Activated gamma-delta T cell treated with anti-CD3 and anti-CD28 coated beads, Interleukin-2, amount 50 U/mL, for 16 hours (primary cell): Measurements from ENCODE around the gene JAZF1.

Experiments
- DNase-seq: peaks from one replicate; pipeline ENCODE4 v3.0.0-alpha.2; 2020; ENCODE audit warnings: low read depth

The JAZF1 gene

GRCh38 chr7:28180364-28181147 is at the start of gene JAZF1:
Gene JAZF1 (minus strand): TSS chr7:28180795.
- DNase-seq: peak; percentile 54

- no peak for DNase-seq
Measured at GRCh38 chr7:28230261-28230660, 49.7 kb upstream of the JAZF1 start.

GRCh38 chr7:28228396-28228795 is 47.8 kb upstream of the JAZF1 start:
- DNase-seq: no peak

- DNase-seq: no peak
Measured at GRCh38 chr7:28226003-28226402, 45.4 kb upstream of the JAZF1 start.

GRCh38 chr7:28225576-28225975 is 45.0 kb upstream of the JAZF1 start:
- no peak for DNase-seq

GRCh38 chr7:28224675-28225074 is 44.1 kb upstream of the JAZF1 start:
- no peak for DNase-seq

GRCh38 chr7:28224172-28224571 is 43.6 kb upstream of the JAZF1 start:
- DNase-seq: no peak

GRCh38 chr7:28222636-28223035 is 42.0 kb upstream of the JAZF1 start:
- DNase-seq: no peak

- no peak for DNase-seq
Measured at GRCh38 chr7:28219793-28220192, 39.2 kb upstream of the JAZF1 start.

- no peak for DNase-seq
Measured at GRCh38 chr7:28217143-28217542, 36.5 kb upstream of the JAZF1 start.

- no peak for DNase-seq
Measured at GRCh38 chr7:28211006-28211405, 30.4 kb upstream of the JAZF1 start.

- no peak for DNase-seq
Measured at GRCh38 chr7:28208506-28208905, 27.9 kb upstream of the JAZF1 start.

- no peak for DNase-seq
Measured at GRCh38 chr7:28207486-28208158, 27.0 kb upstream of the JAZF1 start.

GRCh38 chr7:28205506-28205905 is 24.9 kb upstream of the JAZF1 start:
- no peak for DNase-seq

GRCh38 chr7:28203508-28204240 is 23.1 kb upstream of the JAZF1 start:
- DNase-seq: no peak

- DNase-seq: no peak
Measured at GRCh38 chr7:28202222-28202621, 21.6 kb upstream of the JAZF1 start.

GRCh38 chr7:28201131-28201530 is 20.5 kb upstream of the JAZF1 start:
- no peak for DNase-seq

GRCh38 chr7:28200598-28200997 is 20.0 kb upstream of the JAZF1 start:
- DNase-seq: no peak

- no peak for DNase-seq
Measured at GRCh38 chr7:28199021-28199510, 18.5 kb upstream of the JAZF1 start.

- DNase-seq: no peak
Measured at GRCh38 chr7:28195910-28196620, 15.5 kb upstream of the JAZF1 start.

GRCh38 chr7:28192786-28193585 is 12.4 kb upstream of the JAZF1 start:
- no peak for DNase-seq
